ENCODE data around the gene ARL16. TPM values are rescaled to one million over a fixed set of nuclear protein-coding genes. Genes with fewer than 3 reads are reported as not detected.
A peak's percentile ranks its signal among the peaks of the same experiment; 100 is the strongest.
"Not testable (repeated sequence)": the region's sequence is repeated elsewhere in the genome, so short reads cannot be mapped to it uniquely, and the experiment has no call there.

The ARL16 gene
- total and polyA plus RNA-seq, 5 donors, result 13.2 to 24.4 (median 18.2) TPM

DNA sequence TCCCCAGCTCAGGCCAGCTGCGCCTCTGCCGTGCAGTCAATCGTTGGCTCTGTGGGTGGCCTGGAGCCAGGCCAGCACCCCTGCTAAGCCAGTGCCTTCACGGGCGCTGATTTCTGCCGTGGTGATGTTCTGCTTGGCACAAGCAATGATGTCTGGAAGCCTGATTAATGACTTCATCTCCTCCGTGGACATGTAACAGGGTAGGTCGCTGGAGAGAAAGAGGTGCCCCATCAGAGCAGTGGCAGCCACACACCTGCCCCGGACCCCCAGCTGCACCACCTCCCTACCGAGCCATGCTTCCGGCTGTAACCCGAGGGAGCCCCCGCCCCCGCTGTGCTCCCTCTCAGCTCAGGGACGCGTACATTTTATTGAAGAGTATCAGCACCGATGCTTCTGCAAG is 1.9 kb downstream of the ARL16 start:
- Histone ChIP-seq H3K4me3 (ENCODE audit: low read length) (no peak overlapping the region), H3K9me3 (ENCODE audit: control insufficient read depth, low read length) (no peaks in the 10 kb centered on the region), H3K27ac (ENCODE audit: low read length) (no peak overlapping the region), H3K4me1 (ENCODE audit: control insufficient read depth, insufficient read depth, low read length) (peaks cover 6% of the 10 kb centered on the region), H3K27me3 (ENCODE audit: control insufficient read depth, insufficient read depth) (no peaks in the 10 kb centered on the region)
- 66% methylated on average over 17 of the region's 17 CpGs for WGBS
- DNase-seq (no peak), ATAC-seq (no peak)
- intact Hi-C loops (cut with DNase I), result no loop called here

DNA sequence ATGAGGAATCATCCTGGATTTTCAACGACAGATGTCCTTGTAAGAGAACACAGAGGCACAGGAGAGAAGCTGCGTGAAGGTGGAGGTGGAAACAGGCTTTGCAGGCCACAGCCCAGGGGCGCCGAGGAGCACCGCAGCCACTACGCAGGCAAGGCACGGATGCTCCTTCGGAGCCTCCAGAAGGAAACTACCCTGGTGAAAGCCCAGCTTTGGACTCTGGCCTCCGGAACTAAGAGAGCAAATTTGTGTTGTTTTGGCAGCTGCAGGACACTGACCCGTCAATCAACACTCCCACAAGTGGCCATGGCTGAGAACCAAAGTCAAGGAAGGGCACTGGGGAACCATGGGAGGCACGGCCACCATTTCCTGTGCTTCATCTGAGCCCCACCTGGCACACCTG is 3.4 kb downstream of the ARL16 start:
- intact Hi-C loops (cut with DNase I), result no loop called here
- Histone ChIP-seq H3K9me3 (ENCODE audit: control insufficient read depth, low read length) (no peaks in the 10 kb centered on the region), H3K4me3 (ENCODE audit: low read length) (no peak overlapping the region), H3K4me1 (ENCODE audit: control insufficient read depth, insufficient read depth, low read length) (peaks cover 5% of the 10 kb centered on the region), H3K27me3 (ENCODE audit: control insufficient read depth, insufficient read depth) (no peaks in the 10 kb centered on the region), H3K27ac (ENCODE audit: low read length) (peak overlapping the region; percentile 37)
- no peak for DNase-seq
- WGBS, result 69% methylated on average over 11 of the region's 11 CpGs
- no peak for ATAC-seq

DNA sequence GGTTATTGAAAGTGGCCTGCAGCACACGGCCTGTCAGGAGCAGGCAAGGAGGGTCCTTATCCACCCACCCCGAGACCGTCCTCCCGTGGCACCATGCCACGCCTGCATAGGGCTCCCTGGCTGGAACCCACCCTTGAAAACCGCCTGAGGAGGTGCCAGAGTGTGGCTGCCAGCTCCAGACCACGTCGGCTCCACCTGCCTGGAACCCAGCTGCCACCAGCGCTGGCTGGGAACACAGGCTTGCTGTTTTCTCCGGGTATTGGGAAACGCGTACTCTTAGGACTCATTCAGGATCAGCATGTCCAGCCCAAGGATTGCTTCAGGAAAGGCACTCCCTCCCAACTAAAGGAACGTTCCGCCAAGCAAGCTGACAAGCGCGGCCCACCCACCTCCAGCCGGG is 6.7 kb downstream of the ARL16 start:
- WGBS, result 89% methylated on average over 17 of the region's 17 CpGs
- H3K27me3 ChIP-seq (ENCODE audit: control insufficient read depth, insufficient read depth), result no peaks in the 10 kb centered on the region
- DNase-seq (no peak), ATAC-seq (peak; percentile 5 to 15)
- H3K9me3 ChIP-seq (ENCODE audit: control insufficient read depth, low read length), result no peaks in the 10 kb centered on the region
- intact Hi-C loops (cut with DNase I), result no loop called here
- no peaks in the 10 kb centered on the region for H3K4me1 ChIP-seq (ENCODE audit: control insufficient read depth, insufficient read depth, low read length)
- no peak overlapping the region for H3K4me3 ChIP-seq (ENCODE audit: low read length)
- H3K27ac ChIP-seq (ENCODE audit: low read length), result no peak overlapping the region

DNA sequence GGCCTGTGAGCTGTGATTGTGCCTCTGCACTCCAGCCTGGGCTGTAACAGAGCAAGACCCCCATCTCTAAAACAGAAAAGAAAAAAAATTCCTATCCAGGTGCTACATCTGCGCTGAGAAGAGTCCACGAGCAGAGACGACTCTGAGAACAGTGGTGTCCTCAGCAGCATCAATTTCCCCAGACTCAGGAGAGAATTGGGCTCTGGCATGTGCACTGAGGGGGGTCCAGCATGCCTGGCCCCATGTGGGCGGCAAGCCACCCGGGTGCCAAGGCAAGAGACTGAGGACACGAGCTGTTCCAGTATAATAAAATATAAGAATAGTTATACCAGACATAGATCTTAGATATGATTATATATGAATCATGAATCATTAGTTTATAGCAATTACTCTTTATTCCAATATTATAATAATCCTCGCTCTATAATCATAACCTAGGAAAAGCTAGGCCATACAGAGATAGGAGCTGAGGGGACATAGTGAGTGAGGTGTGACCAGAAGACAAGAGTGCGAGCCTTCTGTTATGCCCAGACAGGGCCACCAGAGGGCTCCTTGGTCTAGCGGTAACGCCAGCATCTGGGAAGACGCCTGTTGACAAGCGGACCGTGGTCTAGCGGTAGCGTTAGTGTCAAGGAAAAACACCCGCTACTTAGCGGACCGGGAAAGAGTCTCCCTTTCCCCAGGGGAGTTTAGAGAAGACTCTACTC is 7.9 kb downstream of the ARL16 start:
- H3K4me1 ChIP-seq (ENCODE audit: control insufficient read depth, insufficient read depth, low read length); H3K9me3 ChIP-seq (ENCODE audit: control insufficient read depth, low read length); H3K27me3 ChIP-seq (ENCODE audit: control insufficient read depth, insufficient read depth); H3K4me3 ChIP-seq (ENCODE audit: low read length); DNase-seq; intact Hi-C loops (cut with DNase I); H3K27ac ChIP-seq (ENCODE audit: low read length); ATAC-seq: not testable (repeated sequence)
- 37% methylated on average over 18 of the region's 18 CpGs for WGBS

DNA sequence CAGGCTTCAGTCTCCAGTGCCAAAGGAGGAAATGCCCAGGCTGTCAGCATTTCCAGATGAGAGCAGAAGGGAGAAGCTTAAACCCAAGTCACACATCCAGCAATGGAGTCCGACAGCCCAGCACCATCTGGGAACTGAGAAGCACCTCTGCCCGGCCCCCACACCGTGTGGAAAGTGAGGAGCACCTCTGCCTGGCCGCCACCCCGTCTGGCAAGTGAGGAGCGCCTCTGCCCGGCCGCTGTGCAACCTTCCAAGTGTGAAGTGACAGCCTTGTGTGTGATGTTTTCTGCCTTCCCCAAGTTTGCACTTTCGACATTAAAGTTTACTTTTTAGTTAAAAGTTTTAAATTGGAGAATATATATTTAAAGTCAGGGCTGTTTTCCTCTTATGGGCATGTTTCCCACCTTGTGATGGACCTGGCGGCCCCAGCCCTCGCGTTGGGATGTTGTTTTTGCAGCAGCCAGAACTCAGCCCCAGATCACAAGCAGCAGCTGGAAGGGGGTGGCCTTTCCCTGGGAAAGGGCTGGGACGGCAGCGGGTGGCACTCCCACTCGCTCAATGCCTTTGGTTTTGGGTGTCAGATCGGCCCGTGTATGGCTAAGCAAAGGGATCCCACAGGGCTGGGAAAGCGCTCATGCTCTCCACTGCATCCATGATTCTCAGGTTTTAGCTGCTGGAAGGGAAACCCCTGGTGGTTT is 9.9 kb downstream of the ARL16 start:
- H3K4me1 ChIP-seq (ENCODE audit: control insufficient read depth, insufficient read depth, low read length), result no peaks in the 10 kb centered on the region
- no peak overlapping the region for H3K27ac ChIP-seq (ENCODE audit: low read length)
- no peak for ATAC-seq
- H3K9me3 ChIP-seq (ENCODE audit: control insufficient read depth, low read length), result no peaks in the 10 kb centered on the region
- peak in 1 of 3 donors; percentile 56 for DNase-seq
- no peaks in the 10 kb centered on the region for H3K27me3 ChIP-seq (ENCODE audit: control insufficient read depth, insufficient read depth)
- intact Hi-C loops (cut with DNase I), result no loop called here
- 78% methylated on average over 18 of the region's 18 CpGs for WGBS
- H3K4me3 ChIP-seq (ENCODE audit: low read length), result no peak overlapping the region

DNA sequence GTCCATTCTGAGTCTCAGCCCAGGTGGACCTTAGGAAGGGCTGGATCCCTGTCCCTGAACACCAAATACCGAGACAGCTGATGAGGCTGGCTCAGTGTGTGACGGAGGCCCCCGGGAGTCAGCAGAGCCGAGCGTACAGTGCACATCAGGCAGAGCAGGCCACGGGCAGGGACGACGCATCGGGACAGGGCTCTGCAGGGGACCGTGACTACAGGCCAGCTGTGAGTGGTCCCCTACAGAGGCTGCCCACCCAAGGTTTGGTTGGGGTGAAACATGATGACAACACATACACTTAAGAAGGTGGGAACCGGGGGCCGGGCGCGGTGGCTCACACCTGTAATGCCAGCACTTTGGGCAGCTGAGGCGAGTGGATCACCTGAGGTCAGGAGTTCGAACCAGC is 10.6 kb downstream of the ARL16 start:
- no peaks in the 10 kb centered on the region for H3K9me3 ChIP-seq (ENCODE audit: control insufficient read depth, low read length)
- H3K4me3 ChIP-seq (ENCODE audit: low read length), result no peak overlapping the region
- no peaks in the 10 kb centered on the region for H3K4me1 ChIP-seq (ENCODE audit: control insufficient read depth, insufficient read depth, low read length)
- H3K27ac ChIP-seq (ENCODE audit: low read length), result no peak overlapping the region
- WGBS, result 87% methylated on average over 16 of the region's 16 CpGs
- H3K27me3 ChIP-seq (ENCODE audit: control insufficient read depth, insufficient read depth), result no peaks in the 10 kb centered on the region
- DNase-seq (peak in 1 of 3 donors; percentile 40), ATAC-seq (peak in 1 of 2 donors; percentile 9)
- intact Hi-C loops (cut with DNase I), result no loop called here

DNA sequence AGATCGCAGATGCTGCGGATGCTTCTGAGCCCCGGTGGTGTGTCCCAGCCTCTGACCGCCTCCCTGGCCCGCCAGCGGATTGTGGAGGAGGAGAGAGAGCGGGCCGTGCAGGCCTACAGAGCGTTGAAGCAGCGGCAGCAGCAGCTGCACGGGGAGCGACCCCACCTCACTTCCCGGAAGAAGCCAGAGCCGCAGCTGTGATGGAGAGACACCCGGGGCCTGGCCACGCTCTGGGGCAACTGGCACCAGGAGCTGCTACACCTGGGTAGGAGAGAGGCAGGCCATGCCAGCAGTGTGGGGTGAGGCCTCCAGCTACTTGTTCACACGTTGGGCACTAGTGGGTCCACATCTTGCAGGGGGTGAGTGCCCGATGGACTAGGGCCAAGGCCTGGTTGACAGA is 11.1 kb downstream of the ARL16 start:
- no peak overlapping the region for H3K27ac ChIP-seq (ENCODE audit: low read length)
- H3K27me3 ChIP-seq (ENCODE audit: control insufficient read depth, insufficient read depth), result no peaks in the 10 kb centered on the region
- no peak overlapping the region for H3K4me3 ChIP-seq (ENCODE audit: low read length)
- no peaks in the 10 kb centered on the region for H3K9me3 ChIP-seq (ENCODE audit: control insufficient read depth, low read length)
- intact Hi-C loops (cut with DNase I), result no loop called here
- no peak for ATAC-seq
- WGBS, result 83% methylated on average over 18 of the region's 18 CpGs
- no peaks in the 10 kb centered on the region for H3K4me1 ChIP-seq (ENCODE audit: control insufficient read depth, insufficient read depth, low read length)
- peak in 1 of 3 donors; percentile 44 for DNase-seq

DNA sequence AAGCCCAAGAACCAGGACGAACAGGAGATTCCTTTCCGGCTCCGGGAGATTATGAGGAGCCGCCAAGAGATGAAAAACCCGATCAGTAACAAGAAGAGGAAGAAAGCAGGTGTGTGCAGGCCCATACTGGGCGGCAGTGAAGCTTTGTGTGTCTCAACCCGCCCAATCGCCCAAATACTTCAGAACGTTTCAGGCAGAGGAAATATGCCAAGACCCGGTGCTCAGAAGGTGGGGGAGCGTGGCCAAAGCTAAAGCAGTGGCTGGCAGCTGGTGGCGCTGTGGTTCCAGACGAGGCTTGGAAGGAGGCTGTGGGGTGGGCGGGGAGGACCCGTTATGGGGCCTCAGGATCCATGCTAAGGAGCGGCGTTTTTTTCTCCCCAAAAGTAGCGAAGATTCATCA is 15.8 kb downstream of the ARL16 start:
- H3K4me3 ChIP-seq (ENCODE audit: low read length), result no peak overlapping the region
- ATAC-seq, result no peak
- H3K27ac ChIP-seq (ENCODE audit: low read length), result no peak overlapping the region
- H3K4me1 ChIP-seq (ENCODE audit: control insufficient read depth, insufficient read depth, low read length), result peaks cover 2% of the 10 kb centered on the region
- no peaks in the 10 kb centered on the region for H3K9me3 ChIP-seq (ENCODE audit: control insufficient read depth, low read length)
- DNase-seq, result peak in 1 of 3 donors; percentile 49
- 88% methylated on average over 18 of the region's 18 CpGs for WGBS
- intact Hi-C loops (cut with DNase I), result no loop called here
- H3K27me3 ChIP-seq (ENCODE audit: control insufficient read depth, insufficient read depth), result no peaks in the 10 kb centered on the region

DNA sequence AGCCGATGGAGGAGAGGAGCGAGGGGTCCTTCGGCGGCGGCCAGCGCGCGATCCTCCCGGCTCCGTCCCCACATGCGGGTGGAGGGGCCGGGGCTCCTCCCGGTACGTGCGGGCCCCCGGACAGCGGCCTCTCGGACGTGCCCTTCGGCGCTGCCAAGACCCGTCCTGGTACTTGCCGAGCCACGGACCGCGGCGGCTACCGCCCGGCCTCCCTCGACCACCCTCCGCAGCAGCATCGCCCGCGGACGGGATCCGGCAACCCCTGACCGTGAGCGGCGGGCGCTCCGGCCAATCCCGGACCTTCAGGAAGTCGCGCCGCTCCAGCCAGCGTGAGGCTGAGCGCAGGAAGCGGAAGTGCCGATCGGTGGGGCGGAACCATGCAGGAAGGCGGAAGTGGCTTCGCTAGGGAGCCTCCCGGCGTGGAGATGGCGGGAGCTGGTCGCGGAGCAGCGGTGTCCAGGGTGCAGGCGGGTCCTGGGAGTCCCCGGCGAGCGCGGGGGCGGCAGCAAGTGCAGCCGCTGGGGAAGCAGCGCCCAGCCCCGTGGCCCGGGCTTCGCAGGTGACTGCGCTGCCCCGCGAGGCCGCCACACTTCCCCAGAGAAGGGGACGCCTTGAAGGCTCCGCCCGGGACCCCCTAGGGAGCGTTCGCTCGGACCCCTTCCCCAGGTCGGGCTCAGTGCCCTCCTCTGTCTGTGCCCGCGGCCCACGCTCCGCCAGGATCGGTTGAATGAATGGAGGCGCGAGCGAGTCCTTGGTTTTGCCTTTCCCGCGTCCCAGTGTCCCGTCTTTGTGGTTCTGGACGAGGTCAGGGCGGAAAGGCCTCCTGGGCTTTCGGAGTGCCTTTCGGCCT is 17.0 kb downstream of the ARL16 start, which contains the start of the genes CCDC137 and OXLD1:
Gene CCDC137, plus strand, starts transcription at position 396 of the 850 bp plus-strand sequence. Its CDS starts 30 bp downstream, at position 426.
Gene OXLD1, minus strand, starts transcription at position 264 of the 850 bp plus-strand sequence. Its CDS starts 28 bp downstream, at position 236.
- intact Hi-C loops (cut with DNase I), result no loop called here
- H3K4me3 ChIP-seq (ENCODE audit: low read length), result peak within 1 kb of the TSS; percentile 74
- peak within 1 kb of the TSS; percentile 68 for H3K27ac ChIP-seq (ENCODE audit: low read length)
- WGBS, result under 1% methylated on average over 96 of the region's 96 CpGs
- H3K27me3 ChIP-seq (ENCODE audit: control insufficient read depth, insufficient read depth), result no peaks in the 10 kb centered on the region
- no peaks in the 10 kb centered on the region for H3K9me3 ChIP-seq (ENCODE audit: control insufficient read depth, low read length)
- DNase-seq, result peak; percentile 98 to 99 (median 99)
- H3K4me1 ChIP-seq (ENCODE audit: control insufficient read depth, insufficient read depth, low read length), result peaks cover 2% of the 10 kb centered on the region
- peak; percentile 98 to 99 for ATAC-seq

DNA sequence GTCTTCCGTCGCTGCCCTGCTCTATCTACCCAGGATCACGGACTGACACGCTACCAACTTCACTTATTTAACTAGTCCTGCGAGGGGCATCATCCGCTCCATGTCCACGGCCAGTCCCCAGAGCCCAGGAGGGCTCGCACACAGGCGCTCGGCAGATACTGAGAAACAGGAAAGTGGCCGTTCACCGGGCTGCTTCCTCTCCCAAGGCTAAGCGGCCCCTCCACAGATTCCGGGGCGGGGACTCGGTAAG is 17.6 kb downstream of the ARL16 start:
- Histone ChIP-seq H3K27ac (ENCODE audit: low read length) (peak overlapping the region; percentile 68), H3K4me1 (ENCODE audit: control insufficient read depth, insufficient read depth, low read length) (peaks cover 2% of the 10 kb centered on the region), H3K4me3 (ENCODE audit: low read length) (peak overlapping the region; percentile 74), H3K27me3 (ENCODE audit: control insufficient read depth, insufficient read depth) (no peaks in the 10 kb centered on the region), H3K9me3 (ENCODE audit: control insufficient read depth, low read length) (no peaks in the 10 kb centered on the region)
- no peak for DNase-seq
- intact Hi-C loops (cut with DNase I), result no loop called here
- peak in 1 of 2 donors; percentile 28 for ATAC-seq
- 0% methylated on average over 16 of the region's 16 CpGs for WGBS
